ENCODE data around the gene NACA2. TPM values are rescaled to one million over a fixed set of nuclear protein-coding genes. Genes with fewer than 3 reads are reported as not detected.

NACA2 gene
- total RNA-seq, 1 experiment from 2014 or later: not detected

DNA sequence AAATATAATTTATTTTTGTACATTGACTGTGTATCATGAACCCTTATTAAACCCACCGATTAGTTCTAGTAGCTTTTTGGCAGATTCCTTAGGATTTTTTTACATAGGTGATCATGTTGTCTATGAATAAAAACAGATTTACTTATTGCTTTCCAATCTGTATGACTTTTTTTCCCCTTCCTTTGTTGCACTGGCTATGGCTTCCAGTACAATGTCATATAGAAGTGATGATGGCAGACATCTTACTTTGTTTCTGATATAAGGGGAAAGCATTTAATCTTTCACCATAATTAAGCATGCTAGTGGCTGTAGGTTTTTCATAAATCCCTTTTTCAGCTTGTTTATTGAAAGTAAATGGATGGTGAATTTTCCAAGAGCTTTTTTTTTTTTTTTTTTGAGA is 28.9 kb upstream of the NACA2 start (continued):
- TF ChIP-seq, protein P1, sequence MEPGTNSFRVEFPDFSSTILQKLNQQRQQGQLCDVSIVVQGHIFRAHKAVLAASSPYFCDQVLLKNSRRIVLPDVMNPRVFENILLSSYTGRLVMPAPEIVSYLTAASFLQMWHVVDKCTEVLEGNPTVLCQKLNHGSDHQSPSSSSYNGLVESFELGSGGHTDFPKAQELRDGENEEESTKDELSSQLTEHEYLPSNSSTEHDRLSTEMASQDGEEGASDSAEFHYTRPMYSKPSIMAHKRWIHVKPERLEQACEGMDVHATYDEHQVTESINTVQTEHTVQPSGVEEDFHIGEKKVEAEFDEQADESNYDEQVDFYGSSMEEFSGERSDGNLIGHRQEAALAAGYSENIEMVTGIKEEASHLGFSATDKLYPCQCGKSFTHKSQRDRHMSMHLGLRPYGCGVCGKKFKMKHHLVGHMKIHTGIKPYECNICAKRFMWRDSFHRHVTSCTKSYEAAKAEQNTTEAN (CRISPR knock-in tag; IDR thresholded peaks at IDR 0.05): no peak
- TF ChIP-seq, protein P2, sequence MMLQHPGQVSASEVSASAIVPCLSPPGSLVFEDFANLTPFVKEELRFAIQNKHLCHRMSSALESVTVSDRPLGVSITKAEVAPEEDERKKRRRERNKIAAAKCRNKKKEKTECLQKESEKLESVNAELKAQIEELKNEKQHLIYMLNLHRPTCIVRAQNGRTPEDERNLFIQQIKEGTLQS (CRISPR knock-in tag; conservative IDR thresholded peaks at IDR 0.05): no peak
- TF ChIP-seq NFE2L1 (CRISPR knock-in tag; IDR thresholded peaks at IDR 0.05) (no peak), EMX1 (CRISPR knock-in tag; IDR thresholded peaks at IDR 0.05) (no peak), ZNF219 (CRISPR knock-in tag; IDR thresholded peaks at IDR 0.05; ENCODE audit: borderline replicate concordance) (no peak), MYBL2 (CRISPR knock-in tag; IDR thresholded peaks at IDR 0.05) (no peak), ZNF416 (CRISPR knock-in tag; IDR thresholded peaks at IDR 0.05) (no peak)
- TF ChIP-seq, protein P3, sequence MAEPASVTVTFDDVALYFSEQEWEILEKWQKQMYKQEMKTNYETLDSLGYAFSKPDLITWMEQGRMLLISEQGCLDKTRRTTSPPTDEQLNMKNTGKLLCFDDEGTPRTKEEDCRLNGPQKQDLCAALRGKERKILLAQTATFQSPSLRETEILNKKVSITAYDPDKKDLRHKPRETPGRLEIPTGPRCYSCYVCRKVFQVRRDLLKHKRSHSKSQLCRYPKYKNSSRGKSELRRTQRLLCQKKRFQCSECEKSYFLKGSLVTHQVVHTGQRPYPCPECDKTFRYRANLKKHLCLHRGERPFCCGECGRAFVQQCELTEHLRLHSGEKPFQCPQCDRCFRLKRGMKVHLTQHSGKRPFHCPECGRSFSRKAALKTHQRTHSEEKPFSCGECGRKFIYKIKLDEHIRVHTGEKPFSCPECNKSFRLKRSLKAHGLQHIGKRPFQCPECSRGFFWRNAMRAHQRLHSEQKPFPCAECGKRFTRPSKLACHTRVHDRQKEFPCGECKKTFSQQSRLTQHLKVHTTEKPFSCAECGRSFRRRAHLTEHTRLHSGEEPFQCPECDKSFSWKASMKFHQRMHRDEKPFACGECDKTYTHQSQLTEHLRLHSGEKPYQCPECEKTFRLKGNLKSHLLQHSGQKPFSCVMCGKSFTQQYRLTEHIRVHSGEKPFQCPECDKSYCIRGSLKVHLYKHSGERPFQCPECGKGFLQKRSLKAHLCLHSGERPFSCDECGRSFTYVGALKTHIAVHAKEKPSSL (CRISPR knock-in tag; conservative IDR thresholded peaks at IDR 0.05): no peak
- TF ChIP-seq, protein P4, sequence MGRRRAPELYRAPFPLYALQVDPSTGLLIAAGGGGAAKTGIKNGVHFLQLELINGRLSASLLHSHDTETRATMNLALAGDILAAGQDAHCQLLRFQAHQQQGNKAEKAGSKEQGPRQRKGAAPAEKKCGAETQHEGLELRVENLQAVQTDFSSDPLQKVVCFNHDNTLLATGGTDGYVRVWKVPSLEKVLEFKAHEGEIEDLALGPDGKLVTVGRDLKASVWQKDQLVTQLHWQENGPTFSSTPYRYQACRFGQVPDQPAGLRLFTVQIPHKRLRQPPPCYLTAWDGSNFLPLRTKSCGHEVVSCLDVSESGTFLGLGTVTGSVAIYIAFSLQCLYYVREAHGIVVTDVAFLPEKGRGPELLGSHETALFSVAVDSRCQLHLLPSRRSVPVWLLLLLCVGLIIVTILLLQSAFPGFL (CRISPR knock-in tag; IDR thresholded peaks at IDR 0.05; ENCODE audit: borderline replicate concordance): no peak

DNA sequence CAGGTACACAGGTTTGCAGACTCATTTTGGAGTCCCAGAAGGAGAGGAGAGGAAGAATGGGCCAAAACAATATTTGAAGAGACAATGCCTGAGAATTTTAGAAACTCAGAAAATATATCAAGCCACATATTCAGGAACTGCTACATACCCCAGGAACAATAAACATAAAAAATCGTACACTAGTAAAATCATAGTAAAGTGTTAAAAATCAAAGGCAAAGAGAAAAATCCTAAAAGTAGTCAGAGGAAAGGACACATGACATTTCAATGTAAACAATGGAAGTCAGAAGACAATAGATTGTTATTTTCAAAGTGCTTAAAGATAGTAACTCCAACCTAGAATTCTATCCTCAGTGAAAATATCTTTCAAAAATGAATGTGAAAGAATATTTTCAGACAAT is 28.5 kb upstream of the NACA2 start:
- no peak for ATAC-seq
- peaks cover 52% of the 10 kb centered on the region for H3K9me3 Mint-ChIP-seq
- H3K36me3 Mint-ChIP-seq: peaks cover 23% of the 10 kb centered on the region
- POLR2A ChIA-PET: interaction anchor here (0.6 kb wide), 1 partner anchor 1050 kb away, joined by 4 read pairs; no protein-coding TSS in a partner anchor
- H3K4me3 Mint-ChIP-seq: no peak overlapping the region
- H3K27me3 Mint-ChIP-seq (ENCODE audit: low read depth): no peaks in the 10 kb centered on the region
- peaks cover 13% of the 10 kb centered on the region for H3K4me1 Mint-ChIP-seq
- no peak for DNase-seq (ENCODE audit: low spot score)
- CTCF ChIA-PET: no interaction called here
- H3K27ac Mint-ChIP-seq: no peak overlapping the region
- TF ChIP-seq ZNF396 (CRISPR knock-in tag; IDR thresholded peaks at IDR 0.05; ENCODE audit: borderline replicate concordance) (no peak), ZNF317 (CRISPR knock-in tag; IDR thresholded peaks at IDR 0.05; ENCODE audit: borderline replicate concordance, low read depth) (peak; percentile 96), GTF2I (CRISPR knock-in tag; conservative IDR thresholded peaks at IDR 0.05) (0 out of 2 replicates have a peak, but pooled peaks have one; percentile 26), ELF4 (CRISPR knock-in tag; IDR thresholded peaks at IDR 0.05; ENCODE audit: low read depth) (no peak)

DNA sequence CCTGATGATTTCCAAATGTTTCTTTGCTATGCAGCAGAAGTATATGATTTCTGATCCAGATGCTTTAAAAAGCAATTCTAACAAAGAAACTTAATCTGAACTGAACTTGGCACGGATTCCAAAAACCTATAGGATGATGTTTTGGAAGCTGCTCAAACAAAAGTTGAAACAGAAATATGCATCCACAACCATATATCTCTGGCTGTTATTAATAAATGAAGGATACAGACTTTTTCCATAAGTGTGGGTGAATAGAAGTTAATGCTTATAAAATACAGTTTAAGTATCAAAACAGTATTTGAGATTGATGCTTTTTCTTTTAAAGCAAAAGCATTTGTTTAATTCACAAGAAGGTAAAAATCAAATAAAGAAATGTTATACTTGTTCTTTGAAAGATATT is 27.9 kb upstream of the NACA2 start:
- peaks cover 23% of the 10 kb centered on the region for H3K36me3 Mint-ChIP-seq
- TF ChIP-seq JUN (CRISPR knock-in tag; IDR thresholded peaks at IDR 0.05): no peak
- TF ChIP-seq SMAD3 (CRISPR knock-in tag; IDR thresholded peaks at IDR 0.05; ENCODE audit: borderline replicate concordance): no peak
- no peak for TF ChIP-seq SMAD4 (CRISPR knock-in tag; IDR thresholded peaks at IDR 0.05)
- TF ChIP-seq RELA (CRISPR knock-in tag; IDR thresholded peaks at IDR 0.05; ENCODE audit: borderline replicate concordance): no peak
- TF ChIP-seq NFATC4 (CRISPR knock-in tag; IDR thresholded peaks at IDR 0.05): no peak
- no peak for TF ChIP-seq ZNF232 (CRISPR knock-in tag; IDR thresholded peaks at IDR 0.05)
- TF ChIP-seq, protein P5, sequence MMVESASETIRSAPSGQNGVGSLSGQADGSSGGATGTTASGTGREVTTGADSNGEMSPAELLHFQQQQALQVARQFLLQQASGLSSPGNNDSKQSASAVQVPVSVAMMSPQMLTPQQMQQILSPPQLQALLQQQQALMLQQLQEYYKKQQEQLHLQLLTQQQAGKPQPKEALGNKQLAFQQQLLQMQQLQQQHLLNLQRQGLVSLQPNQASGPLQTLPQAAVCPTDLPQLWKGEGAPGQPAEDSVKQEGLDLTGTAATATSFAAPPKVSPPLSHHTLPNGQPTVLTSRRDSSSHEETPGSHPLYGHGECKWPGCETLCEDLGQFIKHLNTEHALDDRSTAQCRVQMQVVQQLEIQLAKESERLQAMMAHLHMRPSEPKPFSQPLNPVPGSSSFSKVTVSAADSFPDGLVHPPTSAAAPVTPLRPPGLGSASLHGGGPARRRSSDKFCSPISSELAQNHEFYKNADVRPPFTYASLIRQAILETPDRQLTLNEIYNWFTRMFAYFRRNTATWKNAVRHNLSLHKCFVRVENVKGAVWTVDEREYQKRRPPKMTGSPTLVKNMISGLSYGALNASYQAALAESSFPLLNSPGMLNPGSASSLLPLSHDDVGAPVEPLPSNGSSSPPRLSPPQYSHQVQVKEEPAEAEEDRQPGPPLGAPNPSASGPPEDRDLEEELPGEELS (CRISPR knock-in tag; IDR thresholded peaks at IDR 0.05): no peak
- TF ChIP-seq NR2C2 (CRISPR knock-in tag; IDR thresholded peaks at IDR 0.05): no peak
- H3K27ac Mint-ChIP-seq: no peak overlapping the region
- H3K27me3 Mint-ChIP-seq (ENCODE audit: low read depth): no peaks in the 10 kb centered on the region
- ChIA-PET CTCF (no interaction called here), POLR2A (no interaction called here)
- ATAC-seq: no peak
- no peak for DNase-seq (ENCODE audit: low spot score)
- H3K4me3 Mint-ChIP-seq: no peak overlapping the region
- peaks cover 13% of the 10 kb centered on the region for H3K4me1 Mint-ChIP-seq
- H3K9me3 Mint-ChIP-seq: peaks cover 52% of the 10 kb centered on the region

All from WTC11 (cell line).